ENCODE results near the gene MAML2.

DNA sequence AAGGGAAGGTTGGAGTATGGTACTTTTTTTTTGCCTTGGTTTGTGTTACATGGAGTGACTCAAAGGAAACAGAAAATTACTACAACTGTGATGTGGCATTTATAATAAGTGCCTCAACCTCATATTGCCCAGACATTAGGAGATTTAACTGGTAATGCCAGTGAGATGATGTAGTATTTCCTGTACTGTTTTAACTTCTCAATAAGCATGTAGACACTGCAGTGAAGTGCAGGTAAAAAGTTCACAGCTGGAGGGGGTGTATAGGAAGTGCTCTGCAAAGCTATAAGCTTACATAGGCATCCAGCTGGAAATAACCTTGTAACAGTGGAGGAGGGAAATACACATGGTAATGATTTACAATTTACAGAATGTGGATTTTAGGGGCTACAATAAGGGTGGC, 280.9 kb downstream of the MAML2 start:
- TF ChIP-seq, protein P1, sequence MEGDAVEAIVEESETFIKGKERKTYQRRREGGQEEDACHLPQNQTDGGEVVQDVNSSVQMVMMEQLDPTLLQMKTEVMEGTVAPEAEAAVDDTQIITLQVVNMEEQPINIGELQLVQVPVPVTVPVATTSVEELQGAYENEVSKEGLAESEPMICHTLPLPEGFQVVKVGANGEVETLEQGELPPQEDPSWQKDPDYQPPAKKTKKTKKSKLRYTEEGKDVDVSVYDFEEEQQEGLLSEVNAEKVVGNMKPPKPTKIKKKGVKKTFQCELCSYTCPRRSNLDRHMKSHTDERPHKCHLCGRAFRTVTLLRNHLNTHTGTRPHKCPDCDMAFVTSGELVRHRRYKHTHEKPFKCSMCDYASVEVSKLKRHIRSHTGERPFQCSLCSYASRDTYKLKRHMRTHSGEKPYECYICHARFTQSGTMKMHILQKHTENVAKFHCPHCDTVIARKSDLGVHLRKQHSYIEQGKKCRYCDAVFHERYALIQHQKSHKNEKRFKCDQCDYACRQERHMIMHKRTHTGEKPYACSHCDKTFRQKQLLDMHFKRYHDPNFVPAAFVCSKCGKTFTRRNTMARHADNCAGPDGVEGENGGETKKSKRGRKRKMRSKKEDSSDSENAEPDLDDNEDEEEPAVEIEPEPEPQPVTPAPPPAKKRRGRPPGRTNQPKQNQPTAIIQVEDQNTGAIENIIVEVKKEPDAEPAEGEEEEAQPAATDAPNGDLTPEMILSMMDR (conservative IDR thresholded peaks at IDR 0.05) = no peak
- TF ChIP-seq EZH2 (IDR thresholded peaks at IDR 0.05; ENCODE audit: low read depth) = no peak

All from PC-9 (cell line).